Measurements from ENCODE around the gene CACYBP.
A peak's percentile ranks its signal among the peaks of the same experiment; 100 is the strongest.
"Not testable (repeated sequence)": the region's sequence is repeated elsewhere in the genome, so short reads cannot be mapped to it uniquely, and the experiment has no call there.

CACYBP gene

GRCh38 chr1:175023043-175023921 is 23.5 kb downstream of the CACYBP start, which contains the start of gene MRPS14:
Gene MRPS14 (minus strand): TSS chr1:175023425. CDS start chr1:175023408, 17 bp downstream.
- no peaks in the 10 kb centered on the region for H3K9me3 ChIP-seq (ENCODE audit: control insufficient read depth, low read length)

DNA sequence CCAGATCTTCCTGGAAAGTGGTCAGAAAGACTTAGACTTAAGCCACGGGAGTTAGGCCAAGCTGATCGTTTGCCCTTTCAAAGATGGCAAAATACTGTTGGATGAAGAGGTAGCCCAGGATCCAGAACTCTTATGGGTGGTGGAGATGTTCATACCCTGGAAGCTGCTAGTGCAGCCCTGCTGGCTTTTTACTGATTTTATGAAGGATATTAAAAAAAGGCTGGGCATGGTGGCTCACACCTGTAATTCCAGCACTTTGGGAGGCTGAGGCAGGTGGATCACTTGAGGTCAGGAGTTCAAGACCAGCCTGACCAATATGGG is 24.1 kb downstream of the CACYBP start:
- Histone ChIP-seq H2AFZ (ENCODE audit: low read depth, low read length) (peak overlapping the region; percentile 1), H3K4me2 (ENCODE audit: low read length, poor library complexity, severe bottlenecking) (peak overlapping the region; percentile 70), H4K91ac (ENCODE audit: low read length) (peak overlapping the region; percentile 4), H3K4me3 (ENCODE audit: insufficient read depth in 1 of 2, low read depth in 1 of 2, low read length in 2 of 2) (peak overlapping the region in 1 of 2 experiments; percentile 97), H3K9ac (ENCODE audit: low read length) (peak overlapping the region; percentile 93), H4K8ac (ENCODE audit: low read length) (peak overlapping the region; percentile 81)
- not testable (repeated sequence) for H2AK5ac ChIP-seq (ENCODE audit: low read length, severe bottlenecking); H3K36me3 ChIP-seq (ENCODE audit: control insufficient read depth in 1 of 2, insufficient read depth in 2 of 2, low read depth in 1 of 2, low read length in 2 of 2); H2BK15ac ChIP-seq (ENCODE audit: low read depth, poor library complexity, severe bottlenecking); H3K4ac ChIP-seq (ENCODE audit: low read depth in 1 of 2, low read length in 2 of 2); H2BK120ac ChIP-seq (ENCODE audit: low read depth, low read length); H3K79me1 ChIP-seq (replicated peaks; ENCODE audit: low read length, poor library complexity, severe bottlenecking); H3K27me3 ChIP-seq (ENCODE audit: control insufficient read depth in 1 of 2, insufficient read depth in 1 of 2, low read length in 2 of 2); H3K14ac ChIP-seq (ENCODE audit: low read length in 2 of 2); DNase-seq; H3K27ac ChIP-seq (ENCODE audit: low read length, poor library complexity, severe bottlenecking); H3K4me1 ChIP-seq (ENCODE audit: control insufficient read depth, insufficient read depth, low read depth, low read length); H3K18ac ChIP-seq (ENCODE audit: low read depth in 1 of 2, low read length in 2 of 2); H2BK12ac ChIP-seq (ENCODE audit: low read length in 2 of 2); H3K23ac ChIP-seq (ENCODE audit: low read length in 2 of 2); H2BK5ac ChIP-seq (ENCODE audit: low read depth, low read length, poor library complexity, severe bottlenecking); H3K9me3 ChIP-seq (ENCODE audit: control insufficient read depth, low read length)
- 100% methylated on average over 2 of the region's 2 CpGs for WGBS

More at GRCh38 chr1:175023043-175023921, 23.5 kb downstream of the CACYBP start, which contains the start of gene MRPS14:
- Histone ChIP-seq H3K27me3 (ENCODE audit: control insufficient read depth in 1 of 2, insufficient read depth in 1 of 2, low read length in 2 of 2) (no peaks in the 10 kb centered on the region), H3K14ac (ENCODE audit: low read length in 2 of 2) (no peak within 1 kb of the TSS), H3K79me1 (replicated peaks; ENCODE audit: low read length, poor library complexity, severe bottlenecking) (peaks cover 12% of the 10 kb centered on the region), H2BK15ac (ENCODE audit: low read depth, poor library complexity, severe bottlenecking) (no peak within 1 kb of the TSS), H4K8ac (ENCODE audit: low read length) (peak within 1 kb of the TSS; percentile 82), H2AFZ (ENCODE audit: low read depth, low read length) (peak within 1 kb of the TSS; percentile 93), H4K91ac (ENCODE audit: low read length) (peak within 1 kb of the TSS; percentile 4), H3K36me3 (ENCODE audit: control insufficient read depth in 1 of 2, insufficient read depth in 2 of 2, low read depth in 1 of 2, low read length in 2 of 2) (peaks cover 0 to 6% of the 10 kb centered on the region in 2 experiments), H3K4me3 (ENCODE audit: insufficient read depth in 1 of 2, low read depth in 1 of 2, low read length in 2 of 2) (peak within 1 kb of the TSS; percentile 85 to 97), H3K4me2 (ENCODE audit: low read length, poor library complexity, severe bottlenecking) (peak within 1 kb of the TSS; percentile 70), H3K4ac (ENCODE audit: low read depth in 1 of 2, low read length in 2 of 2) (peak within 1 kb of the TSS in 1 of 2 experiments; percentile 86), H2AK5ac (ENCODE audit: low read length, severe bottlenecking) (no peak within 1 kb of the TSS), H2BK5ac (ENCODE audit: low read depth, low read length, poor library complexity, severe bottlenecking) (peak within 1 kb of the TSS; percentile 48), H3K4me1 (ENCODE audit: control insufficient read depth, insufficient read depth, low read depth, low read length) (no peaks in the 10 kb centered on the region), H3K23ac (ENCODE audit: low read length in 2 of 2) (no peak within 1 kb of the TSS), H3K9ac (ENCODE audit: low read length) (peak within 1 kb of the TSS; percentile 93), H2BK12ac (ENCODE audit: low read length in 2 of 2) (no peak within 1 kb of the TSS), H2BK120ac (ENCODE audit: low read depth, low read length) (no peak within 1 kb of the TSS), H3K18ac (ENCODE audit: low read depth in 1 of 2, low read length in 2 of 2) (peak within 1 kb of the TSS; percentile 71 to 93), H3K27ac (ENCODE audit: low read length, poor library complexity, severe bottlenecking) (peak within 1 kb of the TSS; percentile 78)
- 3% methylated on average over 40 of the region's 42 CpGs for WGBS
- DNase-seq: peak; percentile 98

DNA sequence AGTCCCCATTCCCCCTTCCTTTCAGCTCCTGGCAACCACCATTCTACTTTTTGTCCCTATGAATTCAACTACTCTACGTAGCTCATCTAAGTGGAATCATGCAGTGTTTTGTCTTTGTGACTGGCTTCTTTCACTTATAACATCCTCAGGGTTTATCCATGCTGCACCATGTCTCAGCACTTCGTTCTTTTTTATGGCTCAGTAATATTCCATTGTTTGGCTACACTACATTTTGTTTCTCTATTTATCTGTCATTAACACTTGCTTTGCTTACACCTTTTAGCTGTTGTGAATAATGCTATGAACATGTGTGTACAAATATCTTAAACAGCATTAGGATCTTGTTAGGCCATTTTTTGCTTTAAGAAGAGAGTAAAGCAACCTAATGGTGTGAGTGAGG is 25.0 kb downstream of the CACYBP start:
- no peak overlapping the region for H3K23ac ChIP-seq (ENCODE audit: low read length in 2 of 2)
- no peaks in the 10 kb centered on the region for H3K27me3 ChIP-seq (ENCODE audit: control insufficient read depth in 1 of 2, insufficient read depth in 1 of 2, low read length in 2 of 2)
- H2BK12ac ChIP-seq (ENCODE audit: low read length in 2 of 2): no peak overlapping the region
- H3K79me1 ChIP-seq (replicated peaks; ENCODE audit: low read length, poor library complexity, severe bottlenecking): peaks cover 9% of the 10 kb centered on the region
- 98% methylated on average over 1 of the region's 2 CpGs for WGBS
- no peak overlapping the region for H2AK5ac ChIP-seq (ENCODE audit: low read length, severe bottlenecking)
- no peak overlapping the region for H3K4ac ChIP-seq (ENCODE audit: low read depth in 1 of 2, low read length in 2 of 2)
- H2BK120ac ChIP-seq (ENCODE audit: low read depth, low read length): no peak overlapping the region
- H3K4me3 ChIP-seq (ENCODE audit: insufficient read depth in 1 of 2, low read depth in 1 of 2, low read length in 2 of 2): no peak overlapping the region
- no peak for DNase-seq
- no peak overlapping the region for H2BK5ac ChIP-seq (ENCODE audit: low read depth, low read length, poor library complexity, severe bottlenecking)
- H3K18ac ChIP-seq (ENCODE audit: low read depth in 1 of 2, low read length in 2 of 2): no peak overlapping the region
- H3K4me1 ChIP-seq (ENCODE audit: control insufficient read depth, insufficient read depth, low read depth, low read length): peaks cover 3% of the 10 kb centered on the region
- H3K4me2 ChIP-seq (ENCODE audit: low read length, poor library complexity, severe bottlenecking): no peak overlapping the region
- no peak overlapping the region for H2AFZ ChIP-seq (ENCODE audit: low read depth, low read length)
- no peaks in the 10 kb centered on the region for H3K9me3 ChIP-seq (ENCODE audit: control insufficient read depth, low read length)
- no peak overlapping the region for H3K27ac ChIP-seq (ENCODE audit: low read length, poor library complexity, severe bottlenecking)
- H2BK15ac ChIP-seq (ENCODE audit: low read depth, poor library complexity, severe bottlenecking): no peak overlapping the region
- H3K14ac ChIP-seq (ENCODE audit: low read length in 2 of 2): no peak overlapping the region
- no peak overlapping the region for H3K9ac ChIP-seq (ENCODE audit: low read length)
- peaks cover 0 to 3% of the 10 kb centered on the region in 2 experiments for H3K36me3 ChIP-seq (ENCODE audit: control insufficient read depth in 1 of 2, insufficient read depth in 2 of 2, low read depth in 1 of 2, low read length in 2 of 2)
- no peak overlapping the region for H4K8ac ChIP-seq (ENCODE audit: low read length)
- H4K91ac ChIP-seq (ENCODE audit: low read length): no peak overlapping the region

GRCh38 chr1:175033953-175034352 is 34.2 kb downstream of the CACYBP start:
- Histone ChIP-seq H3K4ac (ENCODE audit: low read depth in 1 of 2, low read length in 2 of 2) (no peak overlapping the region), H3K9ac (ENCODE audit: low read length) (no peak overlapping the region), H3K18ac (ENCODE audit: low read depth in 1 of 2, low read length in 2 of 2) (no peak overlapping the region), H3K4me2 (ENCODE audit: low read length, poor library complexity, severe bottlenecking) (no peak overlapping the region), H2BK15ac (ENCODE audit: low read depth, poor library complexity, severe bottlenecking) (no peak overlapping the region), H3K27ac (ENCODE audit: low read length, poor library complexity, severe bottlenecking) (no peak overlapping the region), H3K79me1 (replicated peaks; ENCODE audit: low read length, poor library complexity, severe bottlenecking) (no peaks in the 10 kb centered on the region), H2AFZ (ENCODE audit: low read depth, low read length) (no peak overlapping the region), H2AK5ac (ENCODE audit: low read length, severe bottlenecking) (no peak overlapping the region), H4K8ac (ENCODE audit: low read length) (no peak overlapping the region), H3K4me3 (ENCODE audit: insufficient read depth in 1 of 2, low read depth in 1 of 2, low read length in 2 of 2) (no peak overlapping the region), H3K9me3 (ENCODE audit: control insufficient read depth, low read length) (no peaks in the 10 kb centered on the region), H3K36me3 (ENCODE audit: control insufficient read depth in 1 of 2, insufficient read depth in 2 of 2, low read depth in 1 of 2, low read length in 2 of 2) (no peaks in the 10 kb centered on the region), H2BK5ac (ENCODE audit: low read depth, low read length, poor library complexity, severe bottlenecking) (no peak overlapping the region), H4K91ac (ENCODE audit: low read length) (no peak overlapping the region), H3K14ac (ENCODE audit: low read length in 2 of 2) (no peak overlapping the region), H2BK12ac (ENCODE audit: low read length in 2 of 2) (no peak overlapping the region), H3K4me1 (ENCODE audit: control insufficient read depth, insufficient read depth, low read depth, low read length) (peaks cover 3% of the 10 kb centered on the region), H3K23ac (ENCODE audit: low read length in 2 of 2) (no peak overlapping the region), H2BK120ac (ENCODE audit: low read depth, low read length) (no peak overlapping the region), H3K27me3 (ENCODE audit: control insufficient read depth in 1 of 2, insufficient read depth in 1 of 2, low read length in 2 of 2) (peaks cover 3 to 11% of the 10 kb centered on the region in 2 experiments)
- WGBS: 87% methylated on average over 4 of the region's 4 CpGs
- no peak for DNase-seq

All from mesenchymal stem cell (in vitro differentiated cells and primary cell).